Keratinocyte (primary cell): ENCODE results near the gene KSR2. TPM values are rescaled to one million over a fixed set of nuclear protein-coding genes. Genes with fewer than 3 reads are reported as not detected.
A peak's percentile ranks its signal among the peaks of the same experiment; 100 is the strongest.

Experiments used
- DNase-seq: peaks from one replicate; pipeline ENCODE4 v3.0.0-alpha.2; 2011; ENCODE audit warnings: low read depth, missing footprints, low spot score
- FAIRE-seq: peaks from 2 replicates; lab custom pipeline; 2011; peaks lifted over from hg19 to GRCh38; lab: Jason Lieb, UNC
- H2AFZ ChIP-seq: 2 replicates; pipeline ENCODE4 v1.6.0; 2012; ENCODE audit warnings: low read length, control low read depth, inconsistent platforms; ENCODE audit not compliant: control insufficient read depth
- H3K27ac ChIP-seq: 2 replicates; pipeline ENCODE4 v1.5.1; 2011; ENCODE audit warnings: low read length; ENCODE audit not compliant: control insufficient read depth, insufficient read depth
- H3K27me3 ChIP-seq: 3 replicates; pipeline ENCODE4 v1.6.0; 2011; ENCODE audit warnings: low read length; ENCODE audit not compliant: control insufficient read depth, insufficient read depth; ENCODE audit errors: extremely low read depth
- H3K36me3 ChIP-seq, 2 experiments: 2 replicates in 1 of 2; 3 replicates in 1 of 2; pipeline ENCODE4 v1.5.1; 2011; ENCODE audit warnings: low read length in 2 of 2, mild to moderate bottlenecking in 1 of 2; ENCODE audit not compliant: control insufficient read depth in 2 of 2, insufficient read depth in 2 of 2; ENCODE audit errors: extremely low read depth in 1 of 2
- H3K4me1 ChIP-seq: 3 replicates; pipeline ENCODE4 v1.5.1; 2011; ENCODE audit warnings: low read length; ENCODE audit not compliant: control insufficient read depth, insufficient read depth; ENCODE audit errors: extremely low read depth
- H3K4me2 ChIP-seq: 3 replicates; pipeline ENCODE4 v1.6.0; 2011; ENCODE audit warnings: low read depth, low read length; ENCODE audit not compliant: control insufficient read depth, insufficient read depth; ENCODE audit errors: extremely low read depth
- H3K4me3 ChIP-seq, 3 experiments: fragments of 200-600 bp in 1 of 3; sonication (generic) in 1 of 3; 2 replicates in 2 of 3; 3 replicates in 1 of 3; pipeline ENCODE4 v1.5.1; 2011 to 2016; ENCODE audit warnings: low read length in 3 of 3, mild to moderate bottlenecking in 3 of 3, control low read depth in 2 of 3, inconsistent platforms in 1 of 3, low read depth in 1 of 3, mixed read lengths in 1 of 3, mixed run types in 1 of 3, moderate library complexity in 1 of 3; ENCODE audit not compliant: control insufficient read depth in 2 of 3, insufficient read depth in 2 of 3; ENCODE audit errors: extremely low read depth in 1 of 3
- H3K79me2 ChIP-seq: 2 replicates; pipeline ENCODE4 v1.6.0; 2012; ENCODE audit warnings: low read length; ENCODE audit not compliant: control insufficient read depth, insufficient read depth
- H3K9ac ChIP-seq: 3 replicates; pipeline ENCODE4 v1.6.0; 2011; ENCODE audit warnings: low read length; ENCODE audit not compliant: control insufficient read depth, insufficient read depth; ENCODE audit errors: extremely low read depth
- H3K9me1 ChIP-seq: 3 replicates; pipeline ENCODE4 v1.6.0; 2011; ENCODE audit warnings: low read length; ENCODE audit not compliant: control insufficient read depth, insufficient read depth; ENCODE audit errors: extremely low read depth
- H3K9me3 ChIP-seq: 2 replicates; pipeline ENCODE4 v1.5.1; 2012; ENCODE audit warnings: low read depth, low read length; ENCODE audit not compliant: control insufficient read depth
- H4K20me1 ChIP-seq: 3 replicates; pipeline ENCODE4 v1.6.0; 2011; ENCODE audit warnings: low read length; ENCODE audit not compliant: control insufficient read depth, insufficient read depth; ENCODE audit errors: extremely low read depth
- CTCF ChIP-seq, 3 experiments: IDR thresholded peaks in 1 of 3; conservative IDR thresholded peaks in 1 of 3; optimal IDR thresholded peaks in 1 of 3; 2 replicates in 2 of 3; 3 replicates in 1 of 3; pipeline versions ENCODE3 to v1.5.1; 2011; ENCODE audit warnings: low read length in 3 of 3, mild to moderate bottlenecking in 3 of 3, moderate library complexity in 2 of 3, control low read depth in 1 of 3, inconsistent platforms in 1 of 3; ENCODE audit not compliant: insufficient read depth in 2 of 3; ENCODE audit errors: extremely low read depth in 1 of 3
- EZH2 ChIP-seq: IDR thresholded peaks from one replicate; pipeline ENCODE4 v1.6.1; 2012; ENCODE audit warnings: inconsistent platforms, mild to moderate bottlenecking, low read length, moderate library complexity
- dilution Hi-C: fragments of 300-500 bp; cut with MboI; formaldehyde crosslinking; loops from one replicate; pipeline ENCODE4 v1.7.0; 2020; ENCODE audit warnings: low sequenced_read_pairs; ENCODE audit not compliant: extremely low pct_ligation_motif_present
- polyA plus RNA-seq, 5 experiments: library from polyadenylated mRNA; depleted of rRNA in 3 of 5; stranded (reverse) in 3 of 5; stranded (forward) in 1 of 5; unstranded in 1 of 5; fragments of >200 nt; gene quantifications; 1 replicate in 1 of 5; 2 replicates in 3 of 5; 3 replicates in 1 of 5; pipeline versions ENCODE4 v1.2.1 to v1.2.3, GENCODE V29; 2011 to 2012; ENCODE audit warnings: missing spikeins in 2 of 5, low read depth in 1 of 5, low replicate concordance in 1 of 5

KSR2 gene
- polyA plus RNA-seq, 1 donor (not counting 4 experiments of a cell fraction or from before 2014, with no cell fraction given), result 0.01 TPM

- H3K4me1 ChIP-seq, result no peaks in the 10 kb centered on the region
- H3K36me3 ChIP-seq, result no peaks in the 10 kb centered on the region
- H3K9me3 ChIP-seq, result no peaks in the 10 kb centered on the region
- peaks cover 4% of the 10 kb centered on the region for H3K27me3 ChIP-seq
- no peaks in the 10 kb centered on the region for H3K9me1 ChIP-seq
- H3K79me2 ChIP-seq, result no peaks in the 10 kb centered on the region
- H3K27ac ChIP-seq, result no peak overlapping the region
- DNase-seq, result no peak
- H3K9ac ChIP-seq, result no peak overlapping the region
- no peak overlapping the region for H2AFZ ChIP-seq
- H4K20me1 ChIP-seq, result no peaks in the 10 kb centered on the region
- H3K4me2 ChIP-seq, result no peak overlapping the region
- dilution Hi-C loops, result loop anchor here (10.0 kb wide), 1 partner anchor 354 kb away; no protein-coding TSS in a partner anchor
- no peak overlapping the region for H3K4me3 ChIP-seq
- TF ChIP-seq EZH2 (no peak), CTCF (optimal IDR thresholded peaks at IDR 0.05 in 1 of 3, IDR thresholded peaks at IDR 0.05 in 1 of 3, conservative IDR thresholded peaks at IDR 0.05 in 1 of 3; ENCODE audit: extremely low read depth in 1 of 3, insufficient read depth in 2 of 3, low read length in 3 of 3) (no peak)
- no peak for FAIRE-seq
These were observed 379.8 kb downstream of the KSR2 start for GRCh38 chr12:117589021-117589420.

- H3K4me1 ChIP-seq, result no peaks in the 10 kb centered on the region
- H3K27ac ChIP-seq, result no peak overlapping the region
- DNase-seq (no peak), FAIRE-seq (peak; percentile 76)
- no peak overlapping the region for H3K9ac ChIP-seq
- no peaks in the 10 kb centered on the region for H3K36me3 ChIP-seq
- TF ChIP-seq CTCF (optimal IDR thresholded peaks at IDR 0.05 in 1 of 3, IDR thresholded peaks at IDR 0.05 in 1 of 3, conservative IDR thresholded peaks at IDR 0.05 in 1 of 3; ENCODE audit: extremely low read depth in 1 of 3, insufficient read depth in 2 of 3, low read length in 3 of 3), result peak; percentile 84 to 98 (median 91)
- no peak for TF ChIP-seq EZH2
- dilution Hi-C loops, result loop anchor here (10.0 kb wide), 1 partner anchor 353 kb away; no protein-coding TSS in a partner anchor
- H3K9me1 ChIP-seq, result no peaks in the 10 kb centered on the region
- peaks cover 8% of the 10 kb centered on the region for H3K27me3 ChIP-seq
- H3K4me2 ChIP-seq, result peak overlapping the region; percentile 33
- no peak overlapping the region for H2AFZ ChIP-seq
- no peak overlapping the region for H3K4me3 ChIP-seq
- H3K79me2 ChIP-seq, result no peaks in the 10 kb centered on the region
- H4K20me1 ChIP-seq, result no peaks in the 10 kb centered on the region
- H3K9me3 ChIP-seq, result no peaks in the 10 kb centered on the region
These were observed 381.0 kb downstream of the KSR2 start for GRCh38 chr12:117587631-117588287.
